Measurements from ENCODE around the gene LHX4.

GRCh38 chr1:180255536-180256340 is 25.7 kb downstream of the LHX4 start:
- TF ChIP-seq CTCF (CRISPR knock-in tag; IDR thresholded peaks at IDR 0.05), result no peak
- no peak for TF ChIP-seq XRCC5 (optimal IDR thresholded peaks at IDR 0.05; ENCODE audit: low read length)
- no peak for TF ChIP-seq MYC (CRISPR knock-in tag; IDR thresholded peaks at IDR 0.05; ENCODE audit: borderline replicate concordance)
- TF ChIP-seq, protein P1, sequence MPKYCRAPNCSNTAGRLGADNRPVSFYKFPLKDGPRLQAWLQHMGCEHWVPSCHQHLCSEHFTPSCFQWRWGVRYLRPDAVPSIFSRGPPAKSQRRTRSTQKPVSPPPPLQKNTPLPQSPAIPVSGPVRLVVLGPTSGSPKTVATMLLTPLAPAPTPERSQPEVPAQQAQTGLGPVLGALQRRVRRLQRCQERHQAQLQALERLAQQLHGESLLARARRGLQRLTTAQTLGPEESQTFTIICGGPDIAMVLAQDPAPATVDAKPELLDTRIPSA (CRISPR knock-in tag; IDR thresholded peaks at IDR 0.05; ENCODE audit: borderline replicate concordance), result no peak
- no peak for TF ChIP-seq SP4 (CRISPR knock-in tag; IDR thresholded peaks at IDR 0.05)
- TF ChIP-seq EZH2 (conservative IDR thresholded peaks at IDR 0.05; ENCODE audit: low read depth, low read length), result no peak
- no peak for TF ChIP-seq ELF3 (CRISPR knock-in tag; IDR thresholded peaks at IDR 0.05)
- no peak for TF ChIP-seq NFATC3 (CRISPR knock-in tag; IDR thresholded peaks at IDR 0.05)
- TF ChIP-seq CBX5 (CRISPR knock-in tag; IDR thresholded peaks at IDR 0.05; ENCODE audit: borderline replicate concordance), result no peak
- no peak for TF ChIP-seq FOXK1 (CRISPR knock-in tag; IDR thresholded peaks at IDR 0.05; ENCODE audit: borderline replicate concordance, low read depth)
- TF ChIP-seq SMC3 (IDR thresholded peaks at IDR 0.05; ENCODE audit: low read length), result no peak
- TF ChIP-seq NFIC (IDR thresholded peaks at IDR 0.05; ENCODE audit: low read length), result no peak
- TF ChIP-seq, protein P2, sequence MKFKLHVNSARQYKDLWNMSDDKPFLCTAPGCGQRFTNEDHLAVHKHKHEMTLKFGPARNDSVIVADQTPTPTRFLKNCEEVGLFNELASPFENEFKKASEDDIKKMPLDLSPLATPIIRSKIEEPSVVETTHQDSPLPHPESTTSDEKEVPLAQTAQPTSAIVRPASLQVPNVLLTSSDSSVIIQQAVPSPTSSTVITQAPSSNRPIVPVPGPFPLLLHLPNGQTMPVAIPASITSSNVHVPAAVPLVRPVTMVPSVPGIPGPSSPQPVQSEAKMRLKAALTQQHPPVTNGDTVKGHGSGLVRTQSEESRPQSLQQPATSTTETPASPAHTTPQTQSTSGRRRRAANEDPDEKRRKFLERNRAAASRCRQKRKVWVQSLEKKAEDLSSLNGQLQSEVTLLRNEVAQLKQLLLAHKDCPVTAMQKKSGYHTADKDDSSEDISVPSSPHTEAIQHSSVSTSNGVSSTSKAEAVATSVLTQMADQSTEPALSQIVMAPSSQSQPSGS (CRISPR knock-in tag; IDR thresholded peaks at IDR 0.05), result no peak
